ENCODE results near the gene TOM1L1. TPM values are rescaled to one million over a fixed set of nuclear protein-coding genes. Genes with fewer than 3 reads are reported as not detected.

Gene TOM1L1
- total and polyA plus RNA-seq, 2 of the 8 experiments (the other 6 are each of a cell fraction or from before 2014, with no cell fraction given), result 47.0 to 60.8 TPM

DNA sequence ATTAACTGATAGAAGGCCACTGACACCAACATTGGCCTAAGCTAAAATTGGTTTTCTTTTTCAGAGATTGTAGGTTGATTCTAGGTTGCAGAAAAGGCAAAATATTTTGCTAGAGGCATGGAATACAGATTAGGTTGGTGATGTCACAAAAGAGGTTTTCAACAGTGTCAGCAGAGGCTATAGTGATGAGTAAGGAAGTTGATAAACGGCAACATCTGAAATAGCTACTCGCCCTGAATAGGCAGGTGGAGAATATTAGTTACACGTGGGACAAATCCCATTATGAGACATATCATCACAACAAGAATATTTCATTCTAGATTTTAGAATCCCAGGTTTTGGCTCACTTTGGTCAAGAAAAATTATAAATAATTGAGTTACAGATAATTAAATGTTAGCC lies 1.5 kb upstream of the TOM1L1 start (continued):
- TF ChIP-seq EGR1 (IDR thresholded peaks at IDR 0.05; ENCODE audit: borderline replicate concordance, low read depth, low read length) (no peak), SUZ12 (IDR thresholded peaks at IDR 0.05; ENCODE audit: low read length) (no peak)
